ENCODE measurements around the gene METAP1D. TPM values are rescaled to one million over a fixed set of nuclear protein-coding genes. Genes with fewer than 3 reads are reported as not detected.

Gene METAP1D
- total RNA-seq, 2 donors from 2014 or later: 11.6 to 13.6 TPM

DNA sequence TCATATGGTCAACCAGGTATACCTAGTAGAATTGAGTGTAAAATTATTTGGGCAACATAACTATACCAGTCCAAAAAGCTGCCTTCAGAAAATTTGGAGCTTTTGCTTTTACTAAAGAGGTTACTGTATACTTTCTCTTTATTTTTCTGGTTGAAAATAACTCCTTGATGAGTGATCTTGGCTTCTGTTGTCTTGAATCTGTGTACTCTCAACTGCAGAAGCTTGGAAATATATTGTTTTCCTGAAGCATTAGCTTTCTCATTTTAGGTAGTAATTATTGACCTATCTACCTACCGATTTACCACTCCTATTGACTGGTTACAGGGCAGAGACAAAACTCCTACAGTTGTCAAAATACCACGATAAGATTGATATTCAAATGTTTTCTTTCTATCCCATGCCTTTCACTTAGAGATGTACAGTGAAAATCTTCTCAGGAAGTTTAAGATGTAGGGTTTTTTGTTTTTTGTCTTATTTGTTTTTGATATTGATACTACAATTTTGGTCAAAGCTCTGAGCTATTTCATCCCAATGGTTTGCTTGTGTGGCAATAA is 49.9 kb downstream of the METAP1D start:
- TF ChIP-seq POLR2AphosphoS5 (IDR thresholded peaks at IDR 0.05) (no peak), POLR2A (IDR thresholded peaks at IDR 0.05) (no peak)
- TF ChIP-seq, protein P1, sequence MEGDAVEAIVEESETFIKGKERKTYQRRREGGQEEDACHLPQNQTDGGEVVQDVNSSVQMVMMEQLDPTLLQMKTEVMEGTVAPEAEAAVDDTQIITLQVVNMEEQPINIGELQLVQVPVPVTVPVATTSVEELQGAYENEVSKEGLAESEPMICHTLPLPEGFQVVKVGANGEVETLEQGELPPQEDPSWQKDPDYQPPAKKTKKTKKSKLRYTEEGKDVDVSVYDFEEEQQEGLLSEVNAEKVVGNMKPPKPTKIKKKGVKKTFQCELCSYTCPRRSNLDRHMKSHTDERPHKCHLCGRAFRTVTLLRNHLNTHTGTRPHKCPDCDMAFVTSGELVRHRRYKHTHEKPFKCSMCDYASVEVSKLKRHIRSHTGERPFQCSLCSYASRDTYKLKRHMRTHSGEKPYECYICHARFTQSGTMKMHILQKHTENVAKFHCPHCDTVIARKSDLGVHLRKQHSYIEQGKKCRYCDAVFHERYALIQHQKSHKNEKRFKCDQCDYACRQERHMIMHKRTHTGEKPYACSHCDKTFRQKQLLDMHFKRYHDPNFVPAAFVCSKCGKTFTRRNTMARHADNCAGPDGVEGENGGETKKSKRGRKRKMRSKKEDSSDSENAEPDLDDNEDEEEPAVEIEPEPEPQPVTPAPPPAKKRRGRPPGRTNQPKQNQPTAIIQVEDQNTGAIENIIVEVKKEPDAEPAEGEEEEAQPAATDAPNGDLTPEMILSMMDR (IDR thresholded peaks at IDR 0.05): no peak
- DNase-seq (ENCODE audit: low spot score): no peak
- H3K9me3 ChIP-seq: no peaks in the 10 kb centered on the region
- 99% methylated on average over 2 of the region's 2 CpGs for WGBS
- H3K27me3 ChIP-seq (replicated peaks; ENCODE audit: insufficient read depth): no peaks in the 10 kb centered on the region
- intact Hi-C loops (cut with DNase I): no loop called here
- no peaks in the 10 kb centered on the region for H3K4me1 ChIP-seq (replicated peaks)
- no peaks in the 10 kb centered on the region for H3K36me3 ChIP-seq
- H3K4me3 ChIP-seq: no peak overlapping the region
- no peak overlapping the region for H3K27ac ChIP-seq

DNA sequence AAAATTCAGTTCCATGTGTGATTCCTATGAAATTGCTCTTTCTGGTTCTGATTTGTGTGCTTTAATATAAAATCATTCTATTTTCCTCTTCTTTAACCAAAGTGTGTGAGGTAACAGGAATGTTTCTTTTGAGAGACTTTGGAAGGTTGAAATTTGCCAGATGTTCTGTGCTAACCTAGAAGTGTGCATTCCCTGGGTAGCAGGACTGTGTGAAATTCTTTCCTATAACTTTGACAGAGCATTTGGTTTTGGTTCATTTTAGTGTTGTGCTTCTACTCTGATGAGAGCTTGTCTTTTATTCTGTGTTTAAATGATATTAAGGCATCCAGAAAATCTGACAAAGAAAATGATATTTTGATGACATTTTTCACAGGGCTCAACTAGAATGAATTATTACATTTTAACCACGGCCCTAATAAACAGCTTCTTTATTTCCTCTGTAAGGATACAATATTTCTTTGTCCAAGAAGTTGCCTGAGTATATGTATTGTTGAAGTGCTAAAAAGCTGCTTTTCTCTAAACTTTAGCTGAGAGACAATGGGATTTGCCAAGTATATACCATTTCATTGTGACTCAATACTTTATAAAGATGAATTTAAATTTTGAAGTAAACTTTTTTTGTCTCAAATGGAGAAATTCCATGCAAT is 50.8 kb downstream of the METAP1D start:
- H3K9me3 ChIP-seq: no peaks in the 10 kb centered on the region
- intact Hi-C loops (cut with DNase I): no loop called here
- DNase-seq (ENCODE audit: low spot score): no peak
- no peak for TF ChIP-seq POLR2AphosphoS5 (IDR thresholded peaks at IDR 0.05)
- no peak for TF ChIP-seq POLR2A (IDR thresholded peaks at IDR 0.05)
- TF ChIP-seq, protein P1 (IDR thresholded peaks at IDR 0.05): no peak
- whole genome bisulfite sequencing: 79% methylated on average over 1 of the region's 1 CpG
- no peaks in the 10 kb centered on the region for H3K4me1 ChIP-seq (replicated peaks)
- no peaks in the 10 kb centered on the region for H3K27me3 ChIP-seq (replicated peaks; ENCODE audit: insufficient read depth)
- H3K4me3 ChIP-seq: no peak overlapping the region
- H3K36me3 ChIP-seq: no peaks in the 10 kb centered on the region
- no peak overlapping the region for H3K27ac ChIP-seq

DNA sequence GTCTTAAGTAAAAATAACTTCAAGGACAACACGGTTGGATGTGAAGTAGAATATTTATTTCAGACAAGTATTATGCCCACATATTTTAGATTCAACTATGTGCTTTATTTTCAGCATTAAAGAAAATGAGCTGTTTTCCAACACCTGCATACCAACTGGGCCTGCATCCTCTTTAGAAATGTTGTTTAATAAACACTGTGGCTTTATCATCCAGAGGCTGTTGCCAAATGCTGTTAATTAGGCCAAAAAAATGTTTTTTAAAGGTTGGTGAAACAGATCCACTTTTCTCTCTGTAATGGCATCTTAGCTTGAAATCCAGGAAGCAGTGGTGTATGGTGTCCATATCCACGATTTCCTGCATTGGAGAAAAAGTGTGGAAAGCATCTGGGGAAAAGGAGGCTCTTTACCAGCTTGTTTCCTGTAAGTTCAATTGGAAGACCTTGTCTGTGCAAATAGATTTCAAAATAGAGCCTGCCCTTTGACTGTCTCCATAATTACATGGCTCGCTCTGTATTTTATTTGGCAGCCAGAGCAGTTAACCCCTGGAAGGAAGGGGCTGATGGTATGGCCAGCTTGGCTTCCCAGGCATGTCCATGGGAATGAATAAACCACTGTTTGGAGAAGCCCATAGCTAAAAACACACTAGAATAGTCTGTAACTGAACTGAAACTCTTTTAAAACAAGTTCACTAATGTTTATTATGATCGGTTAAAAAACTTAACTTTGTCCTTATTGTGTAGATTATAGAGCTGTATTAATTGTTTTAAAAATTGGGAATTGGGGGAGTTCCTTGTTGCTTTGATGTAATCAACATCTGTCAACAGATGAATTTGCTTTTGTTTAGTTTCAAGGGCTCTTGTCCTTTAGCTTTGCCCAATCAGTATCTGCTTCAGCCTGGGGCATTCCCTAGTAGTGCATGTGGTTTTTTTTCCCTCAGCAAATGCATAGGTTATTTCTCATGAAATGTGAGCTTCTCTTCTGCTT is 52.5 kb downstream of the METAP1D start:
- Histone ChIP-seq H3K27me3 (replicated peaks; ENCODE audit: insufficient read depth) (no peaks in the 10 kb centered on the region), H3K36me3 (no peaks in the 10 kb centered on the region), H3K9me3 (no peaks in the 10 kb centered on the region), H3K4me3 (no peak overlapping the region), H3K4me1 (replicated peaks) (no peaks in the 10 kb centered on the region), H3K27ac (no peak overlapping the region)
- intact Hi-C loops (cut with DNase I): no loop called here
- WGBS: 69% methylated on average over 4 of the region's 4 CpGs
- DNase-seq (ENCODE audit: low spot score): no peak
- no peak for TF ChIP-seq POLR2A (IDR thresholded peaks at IDR 0.05)
- TF ChIP-seq, protein P1 (IDR thresholded peaks at IDR 0.05): no peak
- no peak for TF ChIP-seq POLR2AphosphoS5 (IDR thresholded peaks at IDR 0.05)

DNA sequence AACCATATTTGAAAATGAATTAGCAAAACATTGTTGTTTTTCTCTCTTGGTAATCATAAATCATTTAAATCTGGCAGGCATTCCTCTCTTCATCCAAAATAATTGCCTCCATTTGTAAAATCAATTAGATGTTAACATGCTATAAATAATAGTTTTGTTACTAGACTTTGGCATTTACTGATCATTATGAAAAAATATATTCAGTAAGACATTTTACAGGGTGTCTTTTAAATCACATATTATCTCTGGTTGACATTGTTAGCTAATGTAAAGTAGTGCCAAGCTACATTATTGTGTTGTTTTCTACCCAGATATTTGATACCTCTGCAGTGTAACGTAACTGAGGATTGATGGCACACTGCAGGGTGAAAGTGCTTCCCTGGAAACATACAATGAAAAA is 53.7 kb downstream of the METAP1D start:
- Histone ChIP-seq H3K27me3 (replicated peaks; ENCODE audit: insufficient read depth) (no peaks in the 10 kb centered on the region), H3K27ac (no peak overlapping the region), H3K9me3 (no peaks in the 10 kb centered on the region), H3K4me3 (no peak overlapping the region), H3K4me1 (replicated peaks) (no peaks in the 10 kb centered on the region), H3K36me3 (no peaks in the 10 kb centered on the region)
- intact Hi-C loops (cut with DNase I): no loop called here
- TF ChIP-seq POLR2A (IDR thresholded peaks at IDR 0.05): no peak
- TF ChIP-seq POLR2AphosphoS5 (IDR thresholded peaks at IDR 0.05): no peak
- TF ChIP-seq, protein P1 (IDR thresholded peaks at IDR 0.05): no peak
- DNase-seq (ENCODE audit: low spot score): no peak
- 56% methylated on average over 1 of the region's 1 CpG for WGBS

All from prostate gland (tissue), 2 donors.